Measurements from ENCODE around the gene NGRN.
"Not testable (repeated sequence)": the region's sequence is repeated elsewhere in the genome, so short reads cannot be mapped to it uniquely, and the experiment has no call there.

The NGRN gene

DNA sequence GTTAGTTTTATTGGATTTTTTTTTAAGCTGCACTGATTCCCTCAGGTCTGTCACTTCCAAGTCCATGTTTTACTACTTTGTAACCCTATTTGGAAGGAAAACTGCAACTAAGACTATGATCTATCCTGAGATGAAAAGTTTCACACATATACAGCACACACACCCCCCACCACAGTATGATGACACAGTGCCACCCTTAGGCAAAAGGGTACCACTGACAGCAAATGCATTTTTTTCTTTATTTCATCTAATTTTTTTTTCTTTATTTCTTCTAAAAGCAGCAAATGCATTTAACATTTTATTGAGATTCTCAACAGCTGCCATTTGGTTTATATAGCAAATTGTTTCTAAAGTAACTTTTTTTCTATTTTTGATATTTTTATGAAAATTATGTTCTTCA is 21.2 kb downstream of the NGRN start:
- DNase-seq: peak; percentile 54

DNA sequence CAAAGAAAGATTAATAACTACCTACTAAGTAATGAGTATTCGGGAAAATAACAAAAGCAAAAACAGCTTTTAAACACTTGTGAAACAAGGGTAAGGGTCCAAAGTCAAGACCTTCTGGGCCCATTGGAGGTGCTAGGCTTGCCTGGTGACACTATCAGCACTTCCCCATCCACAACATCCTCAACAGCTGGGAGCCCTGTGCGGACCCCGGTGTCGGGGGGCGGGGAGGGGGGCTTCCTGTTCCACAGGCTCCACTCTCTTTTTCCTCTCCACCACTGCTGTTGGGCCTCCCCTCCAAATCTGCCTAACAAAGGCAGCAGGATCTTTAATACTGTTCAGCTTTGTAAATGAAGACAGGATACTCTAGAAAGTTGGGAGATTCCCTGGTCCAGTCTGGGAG is 21.6 kb downstream of the NGRN start:
- no peak for DNase-seq

DNA sequence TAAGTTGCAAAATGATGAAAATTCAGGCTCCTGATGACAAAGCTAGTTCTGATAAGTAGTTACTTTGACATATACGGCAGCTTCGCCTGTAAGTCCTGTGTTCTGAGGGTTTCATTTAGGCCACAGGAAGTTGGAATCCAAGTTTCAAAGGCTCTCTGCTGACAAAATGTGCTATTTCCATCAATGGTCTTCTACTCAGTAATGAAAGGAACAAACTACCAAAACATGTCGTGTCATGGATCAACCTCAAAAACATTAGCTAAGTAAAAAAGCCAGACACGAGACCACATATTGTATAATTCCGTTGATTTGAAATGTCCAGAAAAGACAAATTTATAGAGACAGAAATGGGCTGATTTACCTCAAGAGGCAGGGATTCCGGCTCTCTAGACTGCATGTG is 22.5 kb downstream of the NGRN start:
- no peak for DNase-seq

DNA sequence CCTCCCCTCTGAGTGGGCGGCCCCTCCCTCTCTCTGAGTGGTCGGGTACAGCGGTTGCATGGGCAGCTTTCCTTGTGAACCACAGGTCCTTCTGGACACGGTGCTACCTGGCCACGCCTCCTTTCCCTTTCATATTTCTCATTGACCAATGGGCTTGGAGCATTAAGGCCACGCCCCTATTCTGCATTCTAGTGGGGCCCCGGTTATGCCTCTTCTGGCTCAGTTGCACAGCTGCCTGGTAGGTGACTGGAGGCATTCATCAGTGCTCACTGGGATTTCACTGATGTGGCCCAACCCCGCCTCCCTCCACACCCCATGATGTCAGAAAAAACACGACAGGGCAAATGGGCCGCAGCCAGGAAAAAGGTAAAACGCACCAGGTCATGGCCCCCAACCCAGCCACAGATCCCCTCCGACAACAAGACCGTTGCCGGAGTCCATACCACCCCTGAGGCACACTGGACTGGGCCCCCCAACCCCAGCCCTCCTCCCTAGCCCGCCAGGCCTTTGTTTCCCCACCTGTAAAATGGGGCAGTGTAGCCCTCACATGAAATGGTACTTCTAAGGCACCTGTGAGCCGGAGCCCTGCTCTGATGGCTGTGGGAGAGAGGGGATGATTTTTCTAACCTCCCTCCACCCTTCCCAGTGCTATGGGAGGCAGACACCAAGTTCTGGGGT is 26.3 kb downstream of the NGRN start:
- no peak for DNase-seq

DNA sequence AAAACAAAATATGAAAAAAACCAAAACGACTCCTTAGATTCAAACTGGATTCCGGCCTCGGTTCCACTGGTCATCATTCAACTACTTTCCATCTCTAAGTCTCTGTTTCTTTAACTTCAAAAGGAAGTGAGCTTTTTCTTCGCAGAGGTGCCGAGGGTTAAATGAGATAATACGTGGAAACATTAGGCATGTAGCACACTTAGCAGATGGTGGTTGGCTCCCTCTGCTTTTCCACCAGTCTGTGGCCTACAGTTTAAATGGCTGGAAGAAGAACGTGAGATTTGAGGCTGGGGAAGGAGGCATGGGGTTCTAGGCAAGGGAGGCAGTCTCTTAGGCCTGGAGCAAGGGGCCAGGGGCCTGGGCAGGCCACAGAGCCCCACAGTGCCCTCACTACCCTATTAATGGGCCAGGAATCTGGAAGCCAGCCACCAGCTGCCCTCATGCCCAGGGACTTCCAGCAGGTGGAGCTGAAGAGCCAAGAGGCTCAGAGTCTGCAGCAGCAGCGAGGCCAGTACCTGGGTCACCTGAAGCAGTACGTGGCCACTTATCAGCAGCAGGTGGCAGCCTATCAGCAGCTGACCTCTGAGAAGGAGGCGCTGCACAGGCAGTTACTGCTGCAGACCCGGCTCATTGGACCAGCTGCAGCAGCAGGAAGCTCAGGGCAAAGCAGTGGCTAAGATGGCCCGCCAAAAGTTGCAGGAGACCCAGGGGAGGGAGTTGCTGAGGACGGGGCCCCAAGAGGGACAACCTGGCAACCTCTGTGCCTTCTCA is 27.8 kb downstream of the NGRN start:
- DNase-seq: peak; percentile 65

DNA sequence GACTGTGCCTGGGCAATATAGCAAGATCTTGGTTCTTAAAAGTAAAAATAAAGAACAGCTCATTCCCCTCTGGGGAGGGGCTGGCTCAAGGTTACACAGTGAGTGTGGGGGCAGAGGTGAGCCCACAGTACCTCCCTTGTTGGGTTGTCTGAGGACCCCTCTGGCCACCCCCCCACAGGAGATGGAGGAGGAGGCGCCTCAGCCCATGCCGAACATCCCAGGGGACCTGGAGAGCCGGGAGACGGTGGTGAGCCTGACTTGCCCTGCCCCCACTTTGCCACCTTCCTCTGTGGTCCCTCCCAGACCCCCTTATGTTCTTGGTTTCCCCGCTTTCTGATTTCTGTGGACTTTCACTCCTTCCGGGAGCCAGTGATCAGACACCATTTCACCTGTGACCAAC is 28.7 kb downstream of the NGRN start:
- no peak for DNase-seq

DNA sequence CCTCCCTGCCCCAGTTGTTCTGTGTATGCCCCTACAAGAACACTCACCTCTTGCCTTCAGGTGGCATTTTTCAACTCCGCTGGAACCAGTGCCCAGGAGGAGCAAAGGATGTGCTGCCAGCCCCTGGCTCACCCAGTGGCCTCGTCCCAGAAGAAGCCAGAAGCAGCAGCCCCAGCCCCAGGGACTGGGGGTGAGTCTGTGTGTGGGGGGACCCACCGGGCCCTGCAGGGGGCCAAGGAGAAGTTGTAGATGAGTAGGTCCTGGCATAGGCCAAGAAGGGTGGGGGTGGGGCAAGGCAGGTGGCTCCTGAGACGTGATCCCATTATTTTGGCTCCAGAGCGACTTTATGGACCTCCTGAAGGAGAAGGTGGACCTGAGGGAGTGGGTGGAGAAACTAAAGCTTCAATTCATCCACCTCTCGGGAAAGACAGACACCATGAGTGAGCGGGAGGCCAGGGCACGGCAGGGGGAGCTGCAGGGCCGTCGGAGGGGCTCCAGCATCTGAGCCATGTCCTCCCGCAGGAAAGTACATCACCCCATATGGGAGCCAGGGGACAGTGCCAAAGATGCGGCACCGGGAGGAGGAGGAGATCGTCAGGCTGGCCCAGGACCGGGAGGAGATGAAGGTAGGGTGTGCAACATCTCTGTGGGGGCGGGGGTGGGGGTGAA is 29.3 kb downstream of the NGRN start:
- no peak for DNase-seq

DNA sequence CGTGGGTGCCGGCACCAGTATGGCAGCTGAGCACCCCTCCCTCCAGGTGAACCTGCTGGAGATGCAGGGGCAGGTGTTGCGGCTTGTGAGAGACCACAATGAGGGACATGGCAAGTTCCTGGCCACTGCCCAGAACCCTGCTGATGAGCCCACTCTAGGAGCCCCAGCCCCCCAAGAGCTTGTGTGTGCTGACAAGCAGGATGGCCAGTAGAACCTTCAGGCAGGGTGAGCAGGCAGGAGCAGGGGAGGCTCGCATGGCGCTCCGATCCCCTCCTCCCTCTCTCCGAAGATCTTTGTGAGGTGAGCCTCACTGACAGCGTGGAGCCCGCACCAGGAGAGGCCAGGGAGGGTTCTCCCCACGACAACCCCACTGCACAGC is 29.8 kb downstream of the NGRN start:
- DNase-seq: no peak

DNA sequence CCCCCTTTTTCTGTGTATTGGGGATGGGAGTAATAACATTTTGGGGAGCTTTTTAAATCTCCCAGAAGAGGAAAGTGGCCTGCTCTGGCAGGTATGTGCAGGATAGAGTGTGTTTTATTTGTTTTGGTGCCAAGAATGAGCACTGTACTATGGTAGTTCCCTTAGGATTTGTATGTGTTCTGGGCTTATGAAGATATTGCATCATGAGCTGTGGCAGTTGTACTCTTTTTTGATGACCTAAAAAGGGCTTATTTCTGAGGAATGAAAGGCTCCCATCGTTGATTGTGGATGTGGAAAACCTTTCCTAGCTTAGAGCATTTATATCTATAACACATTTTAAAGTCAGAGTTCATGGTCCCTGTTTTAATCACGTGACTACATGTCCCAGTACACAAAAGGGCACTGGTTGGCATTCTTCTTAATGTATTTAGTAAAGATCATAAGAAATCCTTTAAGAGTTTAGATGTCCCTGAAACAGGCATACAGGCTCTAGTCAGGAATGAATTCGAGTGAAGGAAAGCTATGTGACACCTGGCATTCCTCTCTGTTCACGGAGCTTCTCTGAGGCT is 30.9 kb downstream of the NGRN start:
- not testable (repeated sequence) for DNase-seq

DNA sequence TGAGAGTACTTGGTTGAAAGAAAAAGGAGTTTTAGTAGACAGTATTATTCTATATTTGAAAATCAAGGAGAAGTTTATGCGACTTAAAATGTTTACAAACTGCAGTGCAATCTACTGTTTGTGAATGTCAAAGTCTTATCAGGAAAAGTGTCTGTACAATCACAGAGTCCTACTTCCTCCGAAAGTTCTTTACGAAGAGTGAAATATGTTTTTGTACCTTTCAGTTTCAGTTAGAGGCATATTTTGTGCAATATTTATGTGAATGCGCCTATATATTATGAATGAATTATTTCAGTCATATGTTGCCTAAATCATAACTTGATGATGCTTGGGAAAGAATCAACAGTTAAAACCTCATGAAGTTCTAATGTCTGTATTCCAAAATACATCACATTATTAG is 31.5 kb downstream of the NGRN start:
- no peak for DNase-seq

DNA sequence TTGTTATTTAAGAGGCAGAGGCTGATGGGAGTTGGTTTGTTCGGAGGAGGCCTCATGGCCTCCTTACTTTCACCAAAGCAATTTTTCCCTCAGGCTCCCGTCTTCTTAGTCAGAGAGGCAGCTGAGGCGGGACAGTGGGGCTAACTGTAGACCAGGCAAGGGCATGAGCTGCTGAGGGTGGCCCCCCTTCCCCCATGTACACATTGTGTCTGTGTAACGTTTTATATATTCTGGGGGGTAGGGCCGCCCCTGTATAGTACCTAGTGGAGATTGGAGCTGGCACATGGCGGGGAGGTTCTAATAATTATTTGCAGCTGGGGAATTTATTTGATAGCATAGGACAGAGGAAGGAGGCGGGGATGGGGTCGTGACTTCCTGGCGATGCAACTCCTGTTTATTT is 35.1 kb downstream of the NGRN start:
- no peak for DNase-seq

DNA sequence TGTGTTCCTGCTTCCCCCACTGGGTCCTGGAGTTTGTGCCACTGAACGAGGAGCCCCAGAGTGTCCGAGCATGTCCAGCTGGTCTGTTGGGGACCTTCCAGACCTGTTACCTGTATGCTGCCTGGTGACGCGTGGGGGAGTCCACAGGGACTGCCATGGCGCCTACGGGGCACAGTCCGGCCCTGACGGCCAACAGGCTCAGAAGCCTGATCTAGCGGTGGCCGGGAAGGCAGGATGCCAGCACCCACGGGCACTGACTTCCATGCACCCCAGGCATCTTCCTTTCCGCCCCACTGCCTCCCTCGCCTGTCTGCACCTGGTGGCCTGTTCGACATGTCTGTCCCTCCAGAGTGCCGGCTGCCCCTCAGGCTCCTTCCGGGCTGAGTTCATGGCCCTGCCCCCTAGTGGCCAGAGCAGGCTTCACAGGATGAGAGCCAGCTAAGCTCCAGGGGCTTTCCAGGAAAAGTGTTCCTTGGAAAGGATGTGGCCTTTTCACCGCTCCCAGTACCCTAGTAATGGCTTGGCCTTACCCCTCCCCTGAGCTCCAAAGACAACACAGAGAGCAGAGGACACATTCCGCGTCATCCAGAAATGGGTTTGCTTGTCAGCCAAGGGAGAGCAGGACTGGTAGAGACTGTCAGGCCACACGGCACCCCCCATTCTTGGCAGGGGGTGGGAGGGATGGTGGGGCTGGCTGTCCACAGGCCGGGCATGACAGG is 35.7 kb downstream of the NGRN start:
- DNase-seq: peak; percentile 51

DNA sequence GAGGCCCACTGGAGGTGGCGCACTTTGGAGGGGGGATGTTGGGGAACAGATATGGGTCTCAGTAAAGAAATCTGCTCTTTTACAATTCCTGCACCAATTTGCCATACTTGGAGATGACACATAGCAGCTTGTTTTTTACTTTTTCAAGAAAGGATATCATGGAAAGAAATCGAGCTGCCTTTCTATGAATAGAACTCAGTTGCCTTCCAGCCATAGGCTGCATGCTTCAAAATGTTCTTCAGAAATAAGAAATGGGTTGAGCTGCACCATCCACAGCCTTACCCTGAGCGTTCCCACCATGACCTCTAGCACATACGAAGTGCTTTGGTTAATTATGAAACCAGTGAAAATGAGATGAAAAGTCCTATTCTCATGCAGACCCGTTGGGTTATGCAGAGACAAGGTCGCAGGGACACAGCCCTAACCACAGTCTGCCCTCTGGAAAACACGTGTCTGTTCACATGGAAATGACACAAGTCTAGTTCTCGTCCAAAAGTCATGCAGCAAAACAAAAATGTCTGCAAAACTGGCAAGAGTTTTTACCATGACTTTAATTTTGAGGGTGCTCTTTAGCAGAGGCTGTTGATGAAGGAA is 36.3 kb downstream of the NGRN start:
- no peak for DNase-seq

DNA sequence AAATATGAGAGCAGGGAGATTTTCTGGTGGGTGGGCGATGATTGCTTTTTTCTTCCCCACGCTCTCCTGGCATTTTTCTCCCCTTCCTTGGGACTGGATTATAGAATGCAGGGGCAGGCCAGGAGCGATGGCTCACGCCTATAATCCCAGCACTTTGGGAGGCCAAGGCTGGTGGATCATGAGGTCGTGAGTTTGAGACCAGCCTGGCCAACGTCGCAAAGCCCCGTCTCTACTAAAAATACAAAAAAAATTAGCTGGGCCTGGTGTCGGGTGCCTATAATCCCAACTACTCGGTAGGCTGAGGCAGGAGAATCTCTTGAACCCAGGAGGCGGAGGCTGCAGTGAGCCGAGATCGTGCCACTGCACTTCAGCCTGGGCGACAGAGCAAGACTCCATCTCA is 39.9 kb downstream of the NGRN start:
- not testable (repeated sequence) for DNase-seq

DNA sequence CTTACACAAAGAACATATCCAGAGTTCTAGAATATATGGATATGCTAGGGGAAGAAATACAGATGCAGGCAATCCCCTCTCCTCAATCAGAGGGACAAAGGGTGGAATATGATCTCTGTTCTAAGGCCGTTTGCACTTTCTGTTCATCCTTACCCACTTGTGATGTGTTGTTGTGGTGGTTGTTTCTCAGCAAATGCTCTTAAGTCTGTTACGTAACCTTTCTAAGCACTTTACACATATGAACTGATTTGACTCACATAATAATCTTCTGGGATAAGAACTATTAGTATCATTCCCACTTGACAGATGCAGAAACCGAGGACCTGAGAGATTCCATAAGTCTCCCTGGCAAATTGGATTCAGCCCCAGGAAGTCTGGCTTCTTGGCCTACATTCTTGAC is 40.5 kb downstream of the NGRN start:
- DNase-seq: no peak

DNA sequence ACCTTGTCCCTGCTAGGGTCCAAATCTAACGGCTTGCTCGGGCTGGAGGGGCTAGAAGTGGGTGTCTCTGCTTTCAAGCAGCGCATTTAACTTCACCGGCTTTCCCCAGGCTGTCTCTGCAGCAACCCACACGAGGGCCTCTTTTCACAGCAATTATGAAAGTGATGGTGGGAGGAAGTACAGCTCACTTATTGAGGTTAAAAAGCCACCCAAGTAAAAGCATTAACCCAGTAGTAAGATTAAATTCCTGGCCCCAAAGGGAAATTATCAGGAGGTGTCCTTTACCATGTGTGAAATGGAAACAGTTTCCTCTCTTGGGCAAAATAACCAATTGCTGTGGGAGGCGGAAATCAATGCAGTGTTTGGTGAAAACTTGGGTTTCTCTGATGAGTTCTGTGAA is 41.1 kb downstream of the NGRN start:
- DNase-seq: peak; percentile 40

DNA sequence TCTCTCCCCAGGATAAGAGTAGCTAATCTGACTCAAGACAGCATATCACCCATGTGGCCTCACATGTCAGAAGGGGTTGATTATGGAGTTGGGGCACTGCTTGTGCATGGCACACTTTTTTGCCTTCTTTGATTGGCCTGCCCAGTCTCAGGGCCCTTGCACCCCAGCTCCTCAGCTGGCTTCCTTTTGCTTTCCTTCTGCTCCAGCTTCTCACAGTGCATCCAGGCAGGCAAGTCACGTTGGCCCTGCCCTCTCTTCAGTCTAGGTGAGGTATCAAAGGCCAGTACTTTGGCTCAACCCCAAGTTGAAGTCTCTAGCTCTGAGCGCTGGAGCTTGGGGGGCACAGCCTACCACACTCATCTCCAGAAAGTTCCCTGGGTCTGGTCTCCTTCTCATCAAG is 42.2 kb downstream of the NGRN start:
- no peak for DNase-seq

DNA sequence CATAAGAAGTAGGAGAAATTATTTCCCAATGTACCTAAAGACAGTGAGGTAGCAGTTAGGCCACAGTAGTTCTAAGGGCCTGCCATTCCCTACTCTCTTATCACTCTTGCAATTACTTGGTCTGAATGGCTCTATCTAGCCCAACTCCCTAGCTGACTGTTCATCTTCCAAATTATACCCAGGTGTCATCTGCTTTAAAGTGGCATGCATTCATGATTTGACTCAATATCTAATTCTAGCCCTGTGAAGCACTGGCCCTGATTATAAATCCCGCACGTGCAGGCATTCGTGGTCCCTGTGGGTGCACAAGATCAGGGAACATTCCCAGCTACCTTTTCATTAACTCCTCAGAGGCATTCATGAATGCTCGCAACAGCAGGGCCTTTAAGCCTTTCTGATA is 43.5 kb downstream of the NGRN start:
- DNase-seq: no peak

DNA sequence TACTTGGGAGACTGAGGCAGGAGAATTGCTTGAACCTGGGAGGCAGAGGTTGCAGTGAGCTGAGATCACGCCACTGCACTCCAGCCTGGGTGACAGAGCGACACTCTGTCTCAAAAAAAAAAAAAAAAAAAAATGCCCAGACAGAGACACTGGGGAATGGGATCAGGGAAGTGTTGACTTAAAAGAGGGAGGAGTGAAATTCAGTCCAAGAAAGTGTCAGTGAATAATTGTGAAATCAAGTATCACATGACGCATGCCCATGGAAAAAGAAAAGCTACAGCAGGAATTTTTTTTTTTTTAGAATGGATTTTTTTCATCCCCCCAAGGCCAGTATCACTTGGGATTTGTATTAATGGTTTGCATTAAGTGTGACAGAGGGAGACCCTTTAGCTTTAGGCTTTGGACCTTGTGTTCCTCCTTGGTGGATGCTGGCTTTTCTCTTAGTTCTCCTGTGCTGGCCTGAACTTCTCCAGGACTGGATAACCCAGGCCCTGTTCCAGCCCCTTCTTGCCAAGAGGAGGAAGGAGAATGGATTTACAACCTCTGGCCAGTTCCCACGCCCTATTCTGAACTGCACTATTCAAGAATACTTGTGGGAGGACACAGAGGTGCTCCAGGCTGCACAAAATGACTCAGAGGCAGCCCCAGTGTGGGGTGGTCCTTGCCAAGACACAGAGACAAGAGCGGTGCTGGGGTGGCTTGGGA is 50.0 kb downstream of the NGRN start:
- DNase-seq: no peak

DNA sequence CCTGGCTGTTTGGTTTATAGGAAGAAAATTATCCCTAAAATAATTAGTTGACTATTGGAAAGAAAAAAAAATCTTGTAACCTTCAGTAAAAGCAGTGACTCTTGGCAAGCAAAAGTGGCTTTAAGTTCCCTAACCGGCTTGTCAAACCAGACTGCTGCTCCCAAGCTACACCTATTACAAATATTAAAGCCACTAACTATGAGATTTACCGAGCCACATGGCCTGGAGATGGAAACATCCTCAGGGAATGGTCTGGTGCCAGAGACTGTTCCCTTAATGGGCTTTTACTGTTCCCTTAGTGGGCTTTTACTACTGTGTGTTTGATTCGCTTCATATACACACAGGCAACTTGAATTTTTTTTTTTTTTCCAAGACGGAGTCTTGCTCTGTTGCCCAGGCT is 50.7 kb downstream of the NGRN start:
- DNase-seq: no peak

DNA sequence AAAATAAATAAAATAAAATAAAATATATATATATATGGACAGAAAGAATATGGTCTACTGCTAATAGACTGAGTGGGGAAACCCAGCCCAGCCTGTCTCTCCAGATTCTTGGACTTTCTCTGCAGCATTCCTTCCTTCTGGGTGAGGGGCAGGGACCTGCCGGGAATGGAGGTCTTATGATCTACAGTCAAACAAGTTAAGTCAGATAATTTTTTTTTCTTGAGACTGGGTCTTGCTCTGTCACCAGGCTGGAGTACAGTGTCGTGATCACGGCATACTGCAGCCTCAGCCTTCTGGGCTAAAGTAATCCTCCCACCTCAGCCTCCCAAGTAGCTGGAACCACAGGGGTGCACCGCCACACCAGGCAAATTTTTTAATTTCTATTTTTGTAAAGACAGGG is 53.1 kb downstream of the NGRN start:
- DNase-seq: no peak

All from CD4-positive, alpha-beta T cell treated with Interleukin-4 for 4 hours (primary cell).